Testis (tissue), 2 donors: ENCODE data around the gene SREBF2.

Experiments used
- POLR2A ChIP-seq: fragments of 450-650 bp; IDR thresholded peaks from one replicate; pipeline ENCODE4 v1.6.1; 2017; ENCODE audit warnings: antibody characterized with exemption, mild to moderate bottlenecking, moderate library complexity
- TF ChIP-seq, protein P1 (sequence below), 3 experiments: fragments of 450-650 bp in 2 of 3; fragments of 200-600 bp in 1 of 3; sonication (generic) in 1 of 3; IDR thresholded peaks; one replicate each; pipeline ENCODE4 v1.5.1; 2016 to 2019; ENCODE audit warnings: antibody characterized with exemption in 3 of 3, mild to moderate bottlenecking in 2 of 3, moderate library complexity in 1 of 3

DNA sequence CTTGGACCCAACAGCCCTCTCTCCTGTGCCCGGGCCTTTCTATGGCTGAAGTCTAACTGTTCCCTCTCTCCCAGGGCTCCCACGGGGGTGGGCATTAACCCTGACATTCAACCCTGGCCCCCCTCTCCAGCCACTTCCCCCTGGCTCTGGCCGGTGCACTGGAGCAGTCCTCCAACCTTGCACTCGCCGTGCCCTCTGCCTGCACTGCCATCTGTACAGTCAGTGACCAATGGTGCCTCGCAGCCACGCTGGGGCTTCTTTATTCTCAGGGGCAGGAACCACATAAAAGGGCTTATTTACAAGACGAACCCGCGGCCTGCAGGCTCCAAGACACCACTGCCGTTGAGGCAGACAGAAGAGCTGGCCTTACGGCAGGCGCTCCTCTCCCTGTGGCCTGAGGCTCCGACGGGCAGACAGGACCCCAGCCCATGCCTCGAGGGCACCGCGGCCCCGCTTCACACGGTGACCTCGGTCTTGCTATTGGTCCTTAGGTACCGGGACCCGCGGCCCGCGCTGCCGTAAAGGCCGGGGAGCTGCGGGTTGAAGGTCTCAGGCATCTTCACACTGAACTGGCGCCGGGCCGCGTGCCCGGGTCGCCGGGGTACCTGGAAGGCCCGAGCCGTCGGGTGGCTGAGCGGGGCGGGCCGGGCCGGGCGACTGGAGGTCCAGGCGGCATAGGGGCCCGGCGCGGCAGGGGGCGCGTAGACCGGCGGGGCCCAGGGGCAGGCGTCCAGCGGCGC is 76.6 kb downstream of the SREBF2 start:
- TF ChIP-seq, protein P1, sequence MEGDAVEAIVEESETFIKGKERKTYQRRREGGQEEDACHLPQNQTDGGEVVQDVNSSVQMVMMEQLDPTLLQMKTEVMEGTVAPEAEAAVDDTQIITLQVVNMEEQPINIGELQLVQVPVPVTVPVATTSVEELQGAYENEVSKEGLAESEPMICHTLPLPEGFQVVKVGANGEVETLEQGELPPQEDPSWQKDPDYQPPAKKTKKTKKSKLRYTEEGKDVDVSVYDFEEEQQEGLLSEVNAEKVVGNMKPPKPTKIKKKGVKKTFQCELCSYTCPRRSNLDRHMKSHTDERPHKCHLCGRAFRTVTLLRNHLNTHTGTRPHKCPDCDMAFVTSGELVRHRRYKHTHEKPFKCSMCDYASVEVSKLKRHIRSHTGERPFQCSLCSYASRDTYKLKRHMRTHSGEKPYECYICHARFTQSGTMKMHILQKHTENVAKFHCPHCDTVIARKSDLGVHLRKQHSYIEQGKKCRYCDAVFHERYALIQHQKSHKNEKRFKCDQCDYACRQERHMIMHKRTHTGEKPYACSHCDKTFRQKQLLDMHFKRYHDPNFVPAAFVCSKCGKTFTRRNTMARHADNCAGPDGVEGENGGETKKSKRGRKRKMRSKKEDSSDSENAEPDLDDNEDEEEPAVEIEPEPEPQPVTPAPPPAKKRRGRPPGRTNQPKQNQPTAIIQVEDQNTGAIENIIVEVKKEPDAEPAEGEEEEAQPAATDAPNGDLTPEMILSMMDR (IDR thresholded peaks at IDR 0.05): no peak
- no peak for TF ChIP-seq POLR2A
